ENCODE data around the gene RBM26.
A peak's percentile ranks its signal among the peaks of the same experiment; 100 is the strongest.
"Not testable (repeated sequence)": the region's sequence is repeated elsewhere in the genome, so short reads cannot be mapped to it uniquely, and the experiment has no call there.

The RBM26 gene

DNA sequence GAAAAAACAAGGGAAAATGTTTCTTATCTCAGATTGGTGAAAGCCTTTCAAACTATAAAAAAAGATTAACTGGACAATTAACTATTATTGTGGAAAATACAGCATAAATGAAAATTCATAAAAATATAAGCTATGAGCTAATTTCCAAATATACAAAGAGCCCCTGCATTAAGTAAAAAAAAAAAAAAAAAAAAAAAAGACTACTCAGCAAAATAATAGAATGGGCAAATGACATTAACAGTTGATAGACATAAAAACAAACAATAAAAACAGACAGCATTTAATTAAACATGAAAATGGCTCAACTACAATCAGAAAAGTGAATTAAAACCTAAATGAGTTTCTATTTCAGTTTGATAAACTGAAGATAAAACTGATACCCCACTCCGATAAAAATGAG is 77.5 kb downstream of the RBM26 start:
- no peak for DNase-seq

DNA sequence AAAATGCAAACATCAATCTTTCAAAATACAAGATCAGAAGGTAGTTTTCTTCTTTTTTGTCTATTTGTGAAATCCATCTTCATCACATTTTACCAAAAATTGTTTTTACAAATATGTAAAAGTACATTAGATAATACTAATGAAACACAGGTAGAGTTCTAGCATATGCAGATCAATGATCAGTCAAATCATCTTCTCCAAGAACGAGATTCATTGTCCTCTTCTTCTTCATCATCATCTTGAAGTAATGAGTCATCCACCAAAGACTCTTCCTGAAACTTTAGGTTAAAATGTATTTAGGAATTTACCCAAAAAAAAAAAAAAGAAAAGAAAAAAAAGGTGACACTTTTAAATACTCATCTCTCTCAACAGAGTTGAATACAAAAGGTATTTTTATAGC is 85.6 kb downstream of the RBM26 start:
- DNase-seq = no peak

DNA sequence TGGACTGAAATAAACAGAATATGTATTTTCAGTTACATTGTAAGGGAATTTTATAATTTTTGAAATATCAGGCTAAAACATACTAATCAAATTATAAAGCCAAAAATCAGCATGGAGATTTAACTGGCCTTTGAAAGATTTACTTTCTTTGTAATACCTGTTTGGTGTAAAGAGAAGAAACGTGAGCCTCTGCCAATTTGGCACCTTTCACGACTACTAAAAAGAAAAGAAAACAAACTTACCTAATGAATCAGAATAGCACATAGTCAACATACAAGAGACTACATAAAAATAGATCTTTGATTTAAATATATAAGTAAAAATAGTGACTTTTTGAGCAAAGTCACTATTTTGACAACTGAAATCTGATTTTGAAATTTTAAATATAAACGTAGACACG is 87.4 kb downstream of the RBM26 start:
- no peak for DNase-seq

DNA sequence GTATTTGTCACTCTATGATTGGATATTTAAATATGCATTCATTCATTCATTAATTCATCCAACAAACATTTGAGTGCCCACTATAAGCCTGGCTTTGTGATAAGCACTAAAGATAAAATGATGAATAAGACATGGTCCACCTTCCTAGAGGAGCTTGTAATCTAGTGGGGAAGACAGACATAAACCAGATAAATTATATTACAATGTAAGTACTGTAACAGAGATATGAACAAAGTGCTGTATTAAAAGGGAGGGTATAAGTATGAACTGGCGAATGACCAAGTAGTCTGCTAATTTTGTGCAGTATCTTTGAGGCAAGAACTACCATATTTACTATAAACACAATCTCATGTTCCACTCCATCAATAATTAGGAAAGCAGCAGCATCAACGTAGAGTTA is 88.2 kb downstream of the RBM26 start:
- no peak for DNase-seq

DNA sequence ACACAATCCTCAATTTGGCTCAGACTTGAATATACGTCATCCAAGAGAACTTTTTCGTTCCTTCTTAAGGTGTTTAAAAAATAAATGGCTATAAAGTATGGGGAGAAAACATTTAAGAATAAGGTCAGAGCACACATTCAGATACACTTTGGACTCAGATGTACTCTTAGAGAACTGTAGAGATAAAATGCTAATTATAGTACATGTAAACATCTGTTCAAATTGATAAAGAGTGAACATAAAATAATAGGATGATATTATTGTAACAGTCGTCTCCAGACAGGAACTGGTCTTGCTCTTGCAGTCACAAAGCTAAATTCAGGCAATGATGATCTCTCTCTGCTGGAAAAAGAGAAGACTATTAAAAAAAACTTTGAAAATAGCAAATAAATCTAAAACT is 91.4 kb downstream of the RBM26 start:
- no peak for DNase-seq

DNA sequence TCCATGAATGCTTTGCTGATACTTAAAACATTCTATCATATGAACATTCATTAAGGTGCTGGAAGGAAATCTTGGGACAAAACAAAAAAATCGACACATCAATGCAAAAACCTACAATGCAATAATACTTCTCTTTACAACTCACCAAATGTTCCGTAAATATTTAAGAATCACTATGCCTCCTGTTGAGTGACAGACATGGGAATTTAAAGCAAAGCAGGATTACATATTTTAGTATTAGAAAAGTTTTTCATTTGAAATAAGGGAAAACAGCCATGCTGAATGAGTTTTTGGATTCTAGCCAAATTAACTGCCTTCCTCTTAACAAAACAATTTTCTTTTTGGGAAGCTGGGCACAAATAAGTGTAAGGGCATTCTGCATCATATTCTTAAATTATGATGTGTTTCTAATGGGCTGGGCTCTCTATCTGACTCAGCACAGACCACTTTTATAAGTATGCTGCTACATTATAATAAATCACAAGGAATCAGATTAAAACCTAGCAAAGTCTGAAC is 93.7 kb downstream of the RBM26 start:
- no peak for DNase-seq

DNA sequence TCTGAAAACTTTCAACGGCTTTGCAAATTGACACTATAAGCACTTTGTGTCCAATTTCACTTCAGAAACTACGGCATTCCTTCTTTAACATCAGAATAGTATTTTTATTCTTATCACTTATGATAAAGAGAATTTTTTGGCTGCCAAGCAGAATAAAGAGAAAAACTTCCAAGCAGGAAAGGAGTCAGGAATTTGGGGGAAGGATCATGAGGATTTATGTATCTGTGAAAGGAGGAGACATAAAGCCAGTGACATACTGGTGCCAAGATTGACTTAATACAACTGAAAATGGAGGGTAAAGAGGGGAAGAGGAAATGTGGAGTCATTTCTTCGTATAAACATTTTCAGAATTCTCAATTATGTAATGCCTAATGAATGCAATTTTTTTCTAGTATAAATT is 94.7 kb downstream of the RBM26 start:
- DNase-seq = no peak

DNA sequence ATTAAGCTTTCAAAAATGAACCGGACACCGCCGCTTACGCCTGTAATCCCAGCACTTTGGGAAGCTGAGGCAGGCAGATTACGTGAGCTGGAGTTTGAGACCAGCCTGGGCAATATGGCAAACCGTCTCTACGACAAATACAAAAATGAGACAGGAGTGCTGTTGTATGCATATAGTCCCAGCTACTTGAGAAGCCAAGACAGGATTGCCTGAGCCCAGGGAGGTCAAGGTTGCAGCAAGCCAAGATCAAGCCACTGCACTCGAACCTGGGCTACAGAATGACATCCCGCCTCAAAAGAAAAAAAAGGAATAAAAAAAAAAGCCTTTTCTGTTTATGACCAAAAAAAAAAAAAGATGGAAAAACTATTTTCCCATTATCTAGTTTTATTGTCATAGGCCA is 96.4 kb downstream of the RBM26 start:
- no peak for DNase-seq

DNA sequence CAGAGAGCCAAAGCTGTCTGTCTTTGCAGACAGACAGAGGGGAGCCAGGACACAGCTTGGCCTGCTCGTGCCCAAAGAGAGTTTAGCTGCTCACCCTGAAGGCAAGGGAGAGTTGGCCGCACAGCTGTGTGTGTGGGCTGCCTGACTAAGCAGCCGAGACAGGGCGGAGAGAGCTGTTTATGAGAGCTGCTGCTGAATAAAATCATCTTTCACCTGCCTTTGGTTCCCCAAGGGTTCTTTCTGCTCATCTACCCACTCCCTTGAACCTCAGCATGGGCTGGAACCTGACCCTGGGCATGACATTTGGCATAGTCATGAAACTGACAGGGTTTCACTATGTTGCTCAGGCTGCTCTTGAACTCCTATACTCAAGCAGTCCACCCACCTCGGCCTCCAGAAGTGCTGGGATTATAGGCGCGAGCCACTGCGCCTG is 98.2 kb downstream of the RBM26 start:
- no peak for DNase-seq

DNA sequence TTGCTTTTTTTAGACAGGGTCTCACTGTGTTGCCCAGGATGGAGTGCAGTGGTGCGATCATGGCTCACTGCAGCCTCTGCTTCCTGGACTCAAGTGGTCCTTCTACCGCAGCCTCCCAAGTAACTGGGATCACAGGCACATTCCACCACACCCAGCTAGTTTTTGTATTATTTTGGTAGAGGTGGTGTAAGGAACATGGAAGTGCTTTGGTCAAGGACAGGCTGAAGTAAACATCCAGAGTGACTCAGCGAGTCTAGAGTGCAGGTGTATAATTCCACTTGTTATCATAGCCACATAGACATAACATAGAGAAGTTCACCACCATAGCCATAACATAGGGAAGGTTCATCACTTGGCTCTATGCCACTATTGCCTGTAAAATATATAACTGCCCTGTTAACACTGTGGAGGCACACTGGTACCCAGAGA is 98.6 kb downstream of the RBM26 start:
- DNase-seq = no peak

DNA sequence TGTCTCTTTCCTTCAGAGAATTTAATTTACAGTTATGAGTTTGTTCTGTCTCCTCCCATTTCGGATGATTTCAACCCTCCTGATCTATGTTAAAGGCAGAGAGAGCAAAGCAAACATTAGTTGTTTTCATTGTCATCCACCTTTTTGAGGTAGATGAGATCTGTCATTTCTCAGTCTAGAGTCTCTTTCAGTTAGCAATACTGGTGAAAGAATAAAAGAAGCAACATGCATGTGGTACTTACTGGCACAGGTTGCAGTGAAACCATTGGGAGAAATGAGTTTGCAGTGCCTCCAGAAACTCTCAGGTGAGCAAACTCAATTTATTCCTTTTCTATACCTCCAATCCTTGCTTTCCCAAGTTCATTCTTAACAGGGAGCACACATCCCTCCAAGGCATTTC is 99.4 kb downstream of the RBM26 start:
- DNase-seq = no peak

DNA sequence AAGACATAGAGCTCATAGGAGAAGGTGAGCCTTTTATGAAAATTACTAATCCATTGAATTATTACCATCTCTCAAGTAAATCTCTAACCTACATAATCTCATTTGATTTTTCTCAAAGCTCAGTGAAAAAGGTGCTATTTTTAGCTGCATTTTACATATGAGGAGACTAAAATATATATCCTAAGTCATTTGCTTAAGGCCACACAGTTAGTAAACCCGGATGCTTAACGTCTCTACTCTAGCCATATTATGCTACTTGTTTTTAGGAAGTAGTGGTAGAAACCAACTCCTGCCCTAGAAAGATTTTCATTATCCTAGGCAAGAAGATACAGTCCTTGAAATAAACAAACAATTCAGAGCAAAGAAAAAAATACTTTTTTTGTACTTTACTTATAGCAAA is 108.9 kb downstream of the RBM26 start:
- no peak for DNase-seq

DNA sequence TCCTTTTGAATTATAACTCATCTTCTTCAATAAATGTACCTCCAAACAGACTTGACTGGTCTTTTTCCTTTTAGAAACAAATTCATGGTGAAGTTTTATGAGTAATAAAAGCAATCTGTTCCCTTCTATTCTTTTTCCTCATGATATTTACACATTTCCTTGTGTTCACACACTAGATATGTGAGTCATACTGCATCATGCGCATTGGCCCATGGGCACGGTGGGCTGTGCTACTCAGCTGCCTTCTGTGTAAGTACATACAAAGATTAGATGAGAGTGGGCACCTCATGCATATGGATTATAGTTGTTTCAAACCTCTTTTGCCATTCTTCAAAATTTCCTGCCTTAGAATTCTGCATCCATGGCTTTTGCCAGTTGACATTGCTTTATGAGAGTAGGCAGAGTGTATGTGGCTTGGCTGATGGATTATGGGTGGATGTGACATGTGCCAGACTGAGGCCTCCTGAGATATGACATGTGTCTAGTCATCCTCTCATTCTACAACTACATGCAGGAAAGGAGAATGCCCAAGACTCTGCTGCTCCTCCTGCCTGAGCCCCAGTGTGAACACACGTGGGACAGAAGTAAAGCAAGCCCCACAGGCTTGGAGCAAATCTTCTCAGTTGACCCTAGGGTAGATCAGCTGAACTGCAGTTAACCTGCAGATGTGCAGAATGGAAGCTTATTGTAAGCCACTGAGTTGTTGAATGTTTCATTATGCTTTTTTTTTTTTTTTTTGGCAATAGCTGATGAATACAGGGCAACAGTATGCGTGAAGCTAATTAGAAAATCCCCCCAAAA is 109.9 kb downstream of the RBM26 start:
- DNase-seq = no peak

DNA sequence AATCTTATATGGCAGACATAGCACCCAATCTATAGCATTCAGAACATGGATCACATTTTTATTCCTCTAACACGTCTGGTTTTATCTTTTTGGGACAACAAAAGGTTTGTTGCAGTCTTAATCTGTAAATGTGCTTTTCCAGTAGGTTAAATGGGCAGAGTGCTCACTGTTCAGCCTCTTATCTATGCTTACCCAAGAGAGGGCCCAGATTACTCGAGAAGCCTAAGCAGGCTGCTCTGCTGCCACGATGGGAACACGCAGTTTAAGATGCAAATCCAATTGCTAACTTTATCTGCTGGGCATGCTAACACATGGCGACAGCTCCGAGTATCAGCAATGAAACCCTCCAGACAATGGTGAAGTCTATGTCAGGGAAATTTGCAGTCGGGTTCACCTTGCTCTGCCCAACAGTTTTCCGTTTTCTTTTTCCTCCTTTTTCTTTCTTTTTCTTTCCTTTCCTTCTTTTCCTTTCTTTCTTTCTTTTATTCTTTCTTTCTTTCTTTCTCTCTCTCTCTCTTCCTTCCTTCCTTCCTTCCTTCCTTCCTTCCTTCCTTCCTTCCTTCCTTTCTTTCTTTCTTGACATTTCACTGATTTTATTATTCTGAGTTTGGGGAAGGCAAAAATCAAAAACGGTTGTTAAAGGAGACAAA is 115.3 kb downstream of the RBM26 start:
- no peak for DNase-seq

DNA sequence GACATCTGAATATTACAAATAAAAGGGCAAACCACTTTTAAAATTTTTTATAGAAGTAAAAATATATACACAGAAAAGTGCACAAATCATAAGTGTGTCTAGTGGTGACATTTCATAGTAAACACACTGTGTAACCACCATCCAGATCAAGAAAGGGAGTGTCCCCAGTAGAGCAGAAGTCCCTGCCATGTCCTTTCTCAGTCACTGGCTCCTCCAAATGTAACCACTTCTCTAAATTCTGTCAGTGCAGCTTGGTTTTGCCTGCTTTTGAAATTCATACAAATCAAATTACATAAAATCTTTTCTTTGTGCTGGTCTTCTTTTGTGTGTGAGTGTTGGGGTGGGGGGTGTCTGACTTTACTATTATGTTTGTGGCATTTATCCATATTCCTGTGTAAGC is 116.5 kb downstream of the RBM26 start:
- DNase-seq = no peak

DNA sequence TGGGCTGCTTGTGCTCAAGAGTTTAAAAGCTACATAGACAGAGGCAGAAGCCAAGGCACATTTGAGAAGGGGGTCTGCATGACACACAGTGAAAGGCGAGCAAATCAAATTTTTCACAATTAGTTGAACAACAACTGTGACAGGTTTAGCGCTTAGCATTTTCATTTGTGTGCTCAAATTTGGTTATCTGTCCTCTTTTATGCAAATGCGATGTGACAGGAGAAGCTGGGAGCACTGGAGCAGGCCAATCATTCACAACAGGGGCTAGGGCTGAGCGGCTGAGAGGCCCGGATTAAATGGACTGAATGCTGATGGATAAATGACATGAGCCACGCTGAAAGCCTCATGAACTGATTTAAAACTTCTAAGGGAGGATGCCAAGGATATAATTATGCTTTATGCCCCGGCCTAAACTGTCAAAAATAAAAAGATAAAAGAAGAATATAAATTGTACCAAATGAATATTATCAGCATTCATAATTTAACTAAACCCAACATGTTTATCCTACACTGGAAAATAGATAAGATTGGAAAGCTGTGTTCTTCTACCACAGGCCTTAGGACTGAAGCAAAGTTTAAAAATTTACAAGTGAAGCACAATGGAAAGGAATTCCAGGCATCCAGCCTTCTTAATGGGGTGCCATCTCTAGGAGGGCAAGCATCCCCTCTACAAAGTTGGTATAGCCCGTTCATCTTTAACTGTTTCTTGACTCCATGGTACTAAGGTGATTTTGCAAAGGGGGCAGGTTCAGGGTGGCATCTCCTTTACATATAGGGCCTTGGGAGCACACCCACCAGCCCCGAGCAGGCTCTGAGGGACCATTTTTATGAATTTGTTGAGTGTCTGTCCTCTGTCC is 117.9 kb downstream of the RBM26 start:
- no peak for DNase-seq

DNA sequence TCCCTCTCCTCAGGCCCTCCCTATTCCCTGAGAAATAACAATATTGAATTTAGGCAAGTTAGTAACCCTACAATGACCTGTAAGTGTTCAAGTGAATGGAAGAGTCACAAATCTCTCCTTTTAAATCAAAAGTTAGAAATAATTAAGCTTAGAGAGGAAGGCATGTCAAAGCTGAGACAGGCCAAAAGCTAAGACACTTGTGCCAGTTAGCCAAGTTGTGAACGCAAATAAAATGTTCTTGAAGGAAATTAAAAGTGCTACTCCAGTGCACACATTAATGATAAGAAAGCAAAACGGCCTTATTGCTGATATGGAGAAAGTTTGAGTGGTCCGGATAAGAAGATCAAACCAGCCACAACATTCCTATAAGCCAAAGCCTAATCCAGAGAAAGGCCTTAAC is 120.9 kb downstream of the RBM26 start:
- no peak for DNase-seq

DNA sequence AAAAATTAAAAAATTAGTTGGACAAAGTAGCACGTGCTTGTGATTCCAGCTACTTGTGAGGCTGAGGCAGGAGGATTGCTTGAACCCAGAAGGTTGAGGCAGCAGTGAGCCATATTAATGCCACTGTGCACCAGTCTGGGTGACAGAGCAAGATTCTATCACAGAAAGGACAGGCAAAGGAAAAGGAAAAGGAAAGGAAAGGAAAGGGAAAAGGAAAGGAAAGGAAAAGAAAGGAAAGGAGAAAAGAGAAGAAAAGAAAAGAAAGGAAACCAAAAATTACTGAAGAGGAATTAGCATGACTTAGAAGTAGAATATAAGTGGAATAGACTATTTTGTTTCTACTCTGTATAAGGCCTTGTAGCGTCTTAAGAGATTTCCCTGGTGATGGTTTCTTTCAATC is 122.3 kb downstream of the RBM26 start:
- no peak for DNase-seq

DNA sequence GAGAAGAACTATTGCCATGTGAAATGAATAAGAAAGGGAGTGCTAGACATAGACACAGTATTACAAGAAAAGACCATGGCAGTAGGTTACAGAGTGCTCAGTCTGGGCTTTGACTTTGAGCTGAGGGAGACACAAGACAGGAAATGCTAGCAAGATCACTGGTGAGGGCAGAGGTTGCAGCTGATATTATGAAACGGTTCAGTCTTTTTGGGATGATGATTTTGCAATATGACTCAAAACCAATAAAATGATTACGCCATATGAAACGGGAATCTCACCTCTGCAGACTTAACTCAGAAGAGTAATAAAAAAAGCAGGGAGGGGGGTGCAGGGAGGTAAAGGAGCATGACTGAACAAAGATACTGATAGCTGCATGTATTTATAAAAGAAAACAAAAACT is 123.1 kb downstream of the RBM26 start:
- DNase-seq = peak; percentile 36

DNA sequence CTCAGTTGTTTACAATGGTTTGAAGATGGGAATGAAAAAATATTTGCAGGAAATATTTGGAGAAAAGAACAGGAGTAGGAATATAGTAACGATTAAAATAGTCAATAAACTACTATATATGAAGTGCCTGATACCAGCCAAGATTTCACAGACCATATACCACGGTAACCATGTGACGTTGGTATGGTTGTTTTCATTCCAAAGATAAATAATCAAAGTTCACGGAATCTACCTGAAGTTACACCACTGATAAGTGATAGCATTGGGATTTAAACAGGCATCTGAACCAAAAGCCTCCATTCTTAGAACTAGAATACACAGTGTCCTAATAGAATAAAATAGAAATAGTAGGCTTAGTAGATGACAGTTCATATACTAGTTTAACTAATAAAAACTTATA is 123.5 kb downstream of the RBM26 start:
- no peak for DNase-seq

DNA sequence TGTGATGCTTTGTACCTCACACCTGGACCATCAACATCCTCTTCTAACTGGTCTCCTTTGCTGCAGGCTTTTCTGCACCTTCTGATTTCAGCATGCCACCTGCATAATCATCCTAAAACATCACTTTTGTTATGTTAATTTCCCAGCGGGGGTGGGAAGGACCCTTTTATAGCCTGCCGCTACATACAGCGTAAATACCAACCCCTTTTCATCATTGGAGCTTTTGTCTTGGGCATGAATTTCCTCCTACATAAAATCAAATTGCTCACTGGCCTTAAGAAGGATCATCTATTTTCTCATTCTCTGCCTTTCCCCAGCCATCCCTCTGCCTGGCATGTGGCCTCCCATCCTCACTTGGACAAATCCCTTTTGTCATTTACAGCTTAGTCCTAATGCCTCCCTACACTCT is 124.7 kb downstream of the RBM26 start:
- DNase-seq = no peak

DNA sequence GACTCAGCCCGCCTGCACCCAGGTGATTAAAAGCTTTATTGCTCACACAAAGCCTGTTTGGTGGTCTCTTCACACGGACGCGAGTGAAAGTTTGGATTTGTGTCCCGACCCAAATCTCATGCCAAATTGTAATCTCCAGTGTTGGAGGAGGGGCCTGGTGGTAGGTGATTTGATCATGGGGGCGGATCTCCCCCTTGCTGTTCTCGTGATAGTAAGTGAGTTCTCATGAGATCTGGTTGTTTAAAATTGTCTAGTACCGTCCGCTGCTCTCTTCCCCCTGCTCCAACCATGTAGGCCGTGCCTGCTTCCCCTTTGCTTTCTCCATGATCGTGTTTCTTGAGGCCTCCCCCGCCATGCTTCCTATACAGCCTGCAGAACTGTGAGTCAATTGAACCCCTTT is 126.3 kb downstream of the RBM26 start:
- DNase-seq = not testable (repeated sequence)

DNA sequence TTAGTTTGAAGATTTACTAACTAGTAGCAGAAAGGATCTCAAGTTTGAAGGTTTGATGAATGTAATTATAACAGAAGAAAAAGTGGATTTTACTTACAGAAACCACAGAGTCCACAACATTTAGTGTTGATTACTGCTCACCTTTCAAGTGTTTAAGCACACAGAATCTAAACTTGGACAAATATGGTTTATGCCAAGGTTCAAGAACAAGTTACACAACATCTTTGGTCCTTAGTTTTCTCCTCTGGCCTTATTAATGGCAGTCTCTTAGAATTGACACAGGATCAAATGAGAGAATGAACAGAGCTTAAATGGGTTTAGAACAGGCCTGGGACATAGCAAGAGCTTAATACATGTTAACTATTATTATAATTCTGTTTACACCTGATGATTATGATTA is 133.0 kb downstream of the RBM26 start:
- no peak for DNase-seq

DNA sequence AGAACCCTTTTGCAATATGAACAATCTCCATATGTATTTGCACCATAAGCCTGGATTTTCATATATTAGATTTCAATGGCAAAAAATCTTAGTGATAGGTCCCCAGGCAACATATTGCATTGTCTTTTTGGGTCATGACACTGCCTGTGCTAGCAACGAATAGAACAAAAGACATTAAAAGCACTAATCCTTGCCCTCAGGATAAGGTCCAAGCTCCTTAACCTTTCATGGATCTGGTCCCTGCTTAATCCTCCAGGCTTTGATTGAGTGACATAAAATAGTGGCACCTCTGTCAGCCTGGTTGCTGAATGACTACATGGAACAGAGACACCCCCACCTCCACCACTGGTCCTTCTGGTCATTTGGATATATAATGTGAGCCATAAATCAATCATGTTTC is 134.4 kb downstream of the RBM26 start:
- no peak for DNase-seq
